22Rv1 (cell line): ENCODE results near the gene ADNP.

Experiments used
- H3K27ac ChIP-seq: fragments of 450-650 bp; 2 replicates; pipeline ENCODE4 v1.5.1; 2017
- ZFX ChIP-seq: fragments of 450-650 bp; IDR thresholded peaks from 2 replicates; pipeline ENCODE4 v1.6.1; 2017; ENCODE audit warnings: antibody characterized with exemption, borderline replicate concordance
- TF ChIP-seq, protein P1 (sequence below): fragments of 450-650 bp; IDR thresholded peaks from 2 replicates; pipeline ENCODE4 v1.5.1; 2017; ENCODE audit warnings: mild to moderate bottlenecking

The ADNP gene

DNA sequence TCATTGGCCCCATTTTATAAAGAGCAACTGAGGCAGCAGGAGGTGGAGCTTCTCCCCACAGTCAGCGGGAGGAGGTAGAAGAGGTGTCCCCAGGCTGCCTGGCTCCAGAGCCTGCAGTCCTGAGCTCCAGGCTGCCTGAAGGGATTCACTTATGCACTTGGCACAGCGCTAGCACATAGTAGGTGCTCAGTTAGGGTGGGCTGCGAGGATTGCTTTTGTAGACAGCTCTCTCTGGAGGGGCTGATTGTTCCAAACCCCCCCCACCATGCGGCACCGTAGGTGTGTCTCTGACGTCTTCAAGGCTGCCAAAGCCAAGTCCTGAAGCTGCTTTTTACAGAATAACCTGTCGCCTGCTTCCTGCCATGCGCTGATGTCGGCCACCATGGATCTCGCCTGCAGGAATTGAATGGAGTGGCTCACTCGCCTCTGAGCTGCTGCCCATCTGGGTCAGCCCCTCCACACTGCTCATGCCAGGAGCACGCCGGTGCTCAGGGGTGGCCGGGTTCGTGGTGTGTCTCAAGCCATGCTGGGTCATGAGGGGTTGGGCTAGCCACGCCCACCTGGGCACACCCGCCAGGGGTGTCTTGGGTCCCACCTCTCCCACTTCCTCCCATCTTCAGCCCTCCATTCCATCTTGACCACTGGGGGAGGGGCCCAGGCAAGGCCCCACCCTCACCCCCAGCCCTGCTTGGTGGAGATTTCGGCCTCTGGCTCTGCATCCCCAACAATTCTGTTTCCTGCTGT is 76.6 kb downstream of the ADNP start:
- no peak for TF ChIP-seq ZFX
- TF ChIP-seq, protein P1, sequence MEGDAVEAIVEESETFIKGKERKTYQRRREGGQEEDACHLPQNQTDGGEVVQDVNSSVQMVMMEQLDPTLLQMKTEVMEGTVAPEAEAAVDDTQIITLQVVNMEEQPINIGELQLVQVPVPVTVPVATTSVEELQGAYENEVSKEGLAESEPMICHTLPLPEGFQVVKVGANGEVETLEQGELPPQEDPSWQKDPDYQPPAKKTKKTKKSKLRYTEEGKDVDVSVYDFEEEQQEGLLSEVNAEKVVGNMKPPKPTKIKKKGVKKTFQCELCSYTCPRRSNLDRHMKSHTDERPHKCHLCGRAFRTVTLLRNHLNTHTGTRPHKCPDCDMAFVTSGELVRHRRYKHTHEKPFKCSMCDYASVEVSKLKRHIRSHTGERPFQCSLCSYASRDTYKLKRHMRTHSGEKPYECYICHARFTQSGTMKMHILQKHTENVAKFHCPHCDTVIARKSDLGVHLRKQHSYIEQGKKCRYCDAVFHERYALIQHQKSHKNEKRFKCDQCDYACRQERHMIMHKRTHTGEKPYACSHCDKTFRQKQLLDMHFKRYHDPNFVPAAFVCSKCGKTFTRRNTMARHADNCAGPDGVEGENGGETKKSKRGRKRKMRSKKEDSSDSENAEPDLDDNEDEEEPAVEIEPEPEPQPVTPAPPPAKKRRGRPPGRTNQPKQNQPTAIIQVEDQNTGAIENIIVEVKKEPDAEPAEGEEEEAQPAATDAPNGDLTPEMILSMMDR, result no peak
- H3K27ac ChIP-seq, result no peak overlapping the region

DNA sequence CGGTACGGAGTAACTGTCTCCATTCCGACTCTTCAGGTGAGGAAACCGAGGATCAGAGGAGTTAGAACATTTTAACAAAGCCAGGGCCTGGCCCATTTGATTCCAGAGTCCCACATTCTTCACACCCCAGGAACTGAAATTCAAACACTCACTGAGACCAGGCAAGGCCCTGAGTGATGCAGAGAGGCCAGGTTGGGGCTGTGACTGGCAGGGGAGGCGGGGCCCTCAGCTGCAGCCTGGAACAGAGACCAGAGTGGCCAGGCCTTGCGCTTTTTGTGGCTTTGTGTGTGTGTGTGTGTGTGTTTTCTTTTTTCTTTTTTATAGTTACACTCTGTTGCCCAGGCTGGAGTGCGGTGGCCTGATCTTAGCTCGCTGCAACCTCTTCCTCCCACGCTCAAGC is 79.2 kb downstream of the ADNP start:
- TF ChIP-seq ZFX, result no peak
- TF ChIP-seq, protein P1, result no peak
- H3K27ac ChIP-seq, result no peak overlapping the region

DNA sequence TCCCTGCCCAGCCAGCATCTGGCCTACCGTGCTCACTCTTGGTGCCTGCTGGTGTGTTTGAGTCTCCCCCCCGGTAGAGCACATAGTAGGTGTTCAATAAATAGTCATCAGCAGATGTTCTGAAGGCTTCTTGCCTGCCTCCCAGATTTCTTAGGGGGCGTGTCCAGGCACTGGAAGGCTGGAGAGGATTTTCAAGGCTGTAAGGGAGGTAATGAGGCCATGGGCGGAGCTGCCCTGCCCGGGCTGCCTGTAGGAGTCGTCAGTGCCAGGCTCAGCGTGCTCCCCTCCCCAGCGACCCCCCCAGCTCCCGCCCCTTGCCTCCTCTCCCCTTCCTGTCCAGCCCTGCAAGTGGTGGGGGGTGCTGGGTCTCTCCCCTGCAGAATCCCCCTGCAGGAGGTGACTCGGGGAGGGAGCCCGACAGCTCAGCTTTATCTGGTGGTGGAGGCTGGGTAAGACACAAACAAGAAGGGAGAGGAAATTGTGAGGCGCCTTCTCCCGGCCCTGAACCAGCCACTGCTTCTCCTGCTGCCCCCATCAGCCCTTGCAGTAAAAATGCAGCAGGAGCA is 80.4 kb downstream of the ADNP start:
- TF ChIP-seq, protein P1, result no peak
- TF ChIP-seq ZFX, result no peak

DNA sequence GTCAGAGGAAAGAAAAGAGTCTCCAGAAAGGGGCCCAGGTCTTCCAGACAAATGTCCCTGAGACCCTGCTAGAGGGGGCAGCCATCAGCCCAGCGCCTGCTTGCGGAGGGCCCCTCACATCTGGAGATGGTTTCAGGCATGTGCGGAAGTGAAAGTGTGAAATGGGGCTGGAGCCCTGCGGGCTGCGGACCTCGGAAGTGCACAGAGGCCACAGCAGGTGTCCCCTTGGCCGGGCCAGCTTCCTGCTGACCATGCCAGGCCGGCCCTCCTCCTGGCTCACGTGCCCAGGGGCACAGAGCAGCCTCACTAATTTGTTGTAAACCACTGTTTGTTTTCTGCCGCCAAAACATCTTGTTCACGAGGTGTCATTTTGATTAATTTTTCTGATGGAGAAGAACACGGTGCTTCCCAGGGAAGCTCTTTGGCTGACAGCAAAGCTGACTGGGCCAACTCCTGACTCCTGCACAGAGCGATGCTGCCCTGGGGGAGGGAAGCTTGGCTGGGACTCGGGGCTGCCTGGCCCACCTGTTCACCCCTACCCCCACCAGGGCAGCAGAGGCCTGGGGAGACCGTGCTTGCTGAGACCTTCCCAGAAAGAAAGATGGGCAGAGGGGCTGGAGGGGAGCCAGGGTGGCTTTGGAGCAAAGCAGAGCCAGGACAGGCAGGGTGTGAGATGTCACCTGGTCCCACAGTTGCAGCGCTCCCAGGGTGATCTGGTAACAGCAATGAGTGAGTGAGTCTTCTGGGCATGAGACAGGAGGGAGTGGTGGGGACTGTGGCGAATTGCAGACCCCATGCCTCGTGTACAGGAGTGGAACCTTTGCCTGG is 82.2 kb downstream of the ADNP start:
- TF ChIP-seq, protein P1, result no peak
- no peak for TF ChIP-seq ZFX
- H3K27ac ChIP-seq, result no peak overlapping the region

More for the DNA sequence above, 80.4 kb downstream of the ADNP start:
- H3K27ac ChIP-seq, result no peak overlapping the region

DNA sequence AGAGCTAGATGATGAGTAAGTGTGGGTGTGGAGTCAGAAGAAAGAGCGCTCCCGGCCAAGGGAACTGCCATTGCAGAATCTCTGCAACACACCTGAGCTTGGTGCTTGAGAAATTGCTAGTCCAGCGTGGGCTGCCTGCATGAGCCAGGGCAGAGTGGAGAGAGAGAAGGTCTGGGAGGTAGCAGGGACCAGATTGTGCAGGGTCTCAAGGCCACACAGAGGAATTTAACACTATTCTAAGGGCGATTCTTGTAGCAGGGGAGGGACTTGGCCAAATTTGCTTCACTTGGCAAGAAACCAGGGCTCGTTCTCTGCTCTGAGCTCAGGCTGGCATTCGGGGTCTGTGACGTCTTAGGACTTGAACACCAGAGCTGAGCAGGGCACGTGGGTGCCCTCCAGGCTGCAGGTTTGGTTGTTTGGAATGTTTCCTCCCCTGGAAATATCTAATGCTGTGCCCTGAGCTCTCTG is 82.9 kb downstream of the ADNP start:
- TF ChIP-seq, protein P1, result no peak
- TF ChIP-seq ZFX, result no peak
- H3K27ac ChIP-seq, result no peak overlapping the region

DNA sequence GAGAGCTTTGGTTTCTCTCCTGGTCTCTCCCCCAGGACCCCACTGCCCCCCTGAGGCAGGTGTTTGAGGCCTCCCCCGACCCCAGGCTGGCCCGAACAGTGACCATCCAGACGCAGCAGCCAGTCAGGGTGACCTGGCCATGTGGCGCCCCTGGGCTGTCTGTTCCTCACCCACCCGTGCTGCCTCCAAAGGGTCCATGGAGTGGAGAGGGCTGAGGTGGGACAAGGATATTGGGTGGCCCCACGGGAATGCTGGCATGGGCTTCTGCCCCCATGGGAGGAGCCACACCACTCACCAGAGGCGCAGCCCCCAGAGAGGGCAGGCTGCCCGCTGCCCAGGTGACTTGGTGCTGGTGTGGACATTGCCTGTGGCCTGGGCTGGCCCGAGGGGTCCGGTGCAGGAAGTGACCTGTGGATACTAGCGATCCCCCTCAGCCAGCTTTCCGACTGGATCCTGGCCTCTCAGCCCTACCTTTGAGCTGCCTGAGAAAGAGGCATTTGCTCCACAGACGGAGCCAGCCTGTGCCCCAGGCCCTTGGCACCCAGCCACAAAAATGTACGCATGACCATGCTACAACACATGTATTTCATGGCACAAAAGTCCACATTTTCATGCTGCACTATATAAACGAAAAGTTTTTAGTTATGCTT is 85.5 kb downstream of the ADNP start:
- H3K27ac ChIP-seq, result no peak overlapping the region

More for the DNA sequence above, 85.5 kb downstream of the ADNP start:
- TF ChIP-seq, protein P1, result no peak
- no peak for TF ChIP-seq ZFX
